CD4-positive, alpha-beta T cell (primary cell): ENCODE results near the gene SKIDA1. TPM values are rescaled to one million over a fixed set of nuclear protein-coding genes. Genes with fewer than 3 reads are reported as not detected.

Source experiments
- ATAC-seq: fragments of 200-7000 bp; cut with Tn5 transposase; one replicate; pipeline ENCODE4 v1.10.0; 2022; ENCODE audit warnings: mild to moderate bottlenecking; ENCODE audit not compliant: poor library complexity
- CTCF ChIA-PET: fragments of 350-600 bp; sonication (Branson Sonifier 250); formaldehyde crosslinking; loops from one replicate; lab custom pipeline; 2021; ENCODE audit warnings: antibody characterized with exemption, inconsistent platforms; lab: Charles Lee
- POLR2A ChIA-PET: fragments of 350-600 bp; sonication (Branson Sonifier 250); formaldehyde crosslinking; loops from one replicate; lab custom pipeline; 2021; ENCODE audit warnings: antibody characterized with exemption, inconsistent platforms; lab: Charles Lee
- DNase-seq, 14 experiments: peaks; one replicate each; pipeline ENCODE4 v3.0.0-alpha.2; 2013 to 2020; ENCODE audit warnings: mixed read lengths in 2 of 14
- H3K27ac ChIP-seq, 2 donors: one replicate each; pipeline versions ENCODE4 v1.5.1 to v1.7.0; 2013; ENCODE audit warnings: low read length in 2 of 2, low read depth in 1 of 2, mild to moderate bottlenecking in 1 of 2
- H3K27me3 ChIP-seq, 2 experiments: 1 replicate in 1 of 2; 2 replicates in 1 of 2; pipeline versions ENCODE4 v1.6.1 to v1.7.0; 2013; ENCODE audit warnings: low read length in 2 of 2, control low read depth in 1 of 2, mild to moderate bottlenecking in 1 of 2, moderate library complexity in 1 of 2; ENCODE audit not compliant: insufficient read depth in 2 of 2, control insufficient read depth in 1 of 2
- H3K36me3 ChIP-seq: one replicate; pipeline ENCODE4 v1.6.1; 2013; ENCODE audit warnings: low read length, control low read depth; ENCODE audit not compliant: insufficient read depth
- H3K4me1 ChIP-seq: one replicate; pipeline ENCODE4 v1.6.1; 2013; ENCODE audit warnings: low read length, control low read depth; ENCODE audit not compliant: insufficient read depth
- H3K4me3 ChIP-seq: one replicate; pipeline ENCODE4 v1.5.1; 2013; ENCODE audit warnings: mild to moderate bottlenecking, low read length, moderate library complexity
- H3K9me3 ChIP-seq, 2 experiments: 1 replicate in 1 of 2; 2 replicates in 1 of 2; pipeline versions ENCODE4 v1.6.1 to v1.7.0; 2013; ENCODE audit warnings: low read length in 2 of 2, mild to moderate bottlenecking in 2 of 2, control low read depth in 1 of 2, moderate library complexity in 1 of 2; ENCODE audit not compliant: control insufficient read depth in 1 of 2, insufficient read depth in 1 of 2
- H3K27ac Mint-ChIP-seq: one replicate; pipeline ENCODE4 v1.8.0; 2020; ENCODE audit warnings: mixed read lengths
- H3K27me3 Mint-ChIP-seq: one replicate; pipeline ENCODE4 v1.8.0; 2021; ENCODE audit warnings: mixed read lengths
- H3K36me3 Mint-ChIP-seq: one replicate; pipeline ENCODE4 v1.8.0; 2021; ENCODE audit warnings: low read depth, mixed read lengths
- H3K4me1 Mint-ChIP-seq: one replicate; pipeline ENCODE4 v1.8.0; 2021; ENCODE audit warnings: low read depth, mixed read lengths
- H3K4me3 Mint-ChIP-seq: one replicate; pipeline ENCODE4 v1.8.0; 2020; ENCODE audit warnings: mild to moderate bottlenecking, mixed read lengths
- H3K9me3 Mint-ChIP-seq: one replicate; pipeline ENCODE4 v1.8.0; 2020; ENCODE audit warnings: mixed read lengths
- CTCF ChIP-seq: fragments of 200-600 bp; IDR thresholded peaks from one replicate; pipeline ENCODE4 v1.8.0; 2022; ENCODE audit warnings: antibody characterized with exemption, mild to moderate bottlenecking
- intact Hi-C, 2 experiments: fragments of 100-400 bp; cut with DNase I in 1 of 2; cut with micrococcal nuclease in 1 of 2; formaldehyde crosslinking; loops; one replicate each; pipeline versions ENCODE4 v1.15.1 to v1.9.0; 2023 to 2025; cut with DNase I, micrococcal nuclease
- total RNA-seq, 174 experiments: library from RNA in 2 of 174; stranded (reverse) in 2 of 174; gene quantifications; one replicate each; pipeline ENCODE4 v1.2.3 and lab custom pipeline; 2021 to 2026

Gene SKIDA1
- total RNA-seq, 2 experiments from 2014 or later, result 0.22 to 0.25 TPM

DNA sequence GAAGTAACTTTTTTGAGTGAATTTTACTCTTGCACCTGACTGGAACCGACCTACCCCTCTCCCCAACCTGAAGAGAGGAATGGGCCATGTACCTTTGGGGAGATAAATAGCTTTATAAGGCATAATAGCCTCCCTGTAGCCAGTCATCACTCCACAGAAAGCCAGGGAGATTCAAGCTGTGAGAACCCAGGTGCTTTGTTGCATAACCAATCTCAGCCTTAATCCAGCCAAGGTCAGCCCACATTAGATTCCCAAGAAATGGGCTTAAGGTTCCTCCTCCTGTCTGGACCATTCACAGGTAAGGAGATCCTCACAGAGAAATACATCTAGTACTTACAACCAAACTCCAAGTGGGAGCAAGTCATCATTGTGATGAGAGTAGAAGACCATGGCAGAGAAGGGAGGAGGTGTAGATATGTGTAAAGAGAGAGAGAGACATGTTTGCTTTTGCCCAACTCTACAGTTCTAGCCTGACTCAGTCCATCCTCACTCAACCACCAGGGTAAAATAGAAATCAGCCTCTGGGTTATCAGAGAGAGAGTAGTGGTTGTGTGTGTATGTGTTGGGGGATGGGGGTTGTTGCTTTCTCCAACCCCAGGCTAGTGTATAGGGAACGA, 23.6 kb downstream of the SKIDA1 start:
- peaks cover 18% of the 10 kb centered on the region for H3K4me1 Mint-ChIP-seq
- POLR2A ChIA-PET, result no interaction called here
- H3K27ac Mint-ChIP-seq, result no peak overlapping the region
- DNase-seq (no peak), ATAC-seq (no peak)
- Histone ChIP-seq H3K27ac (no peak overlapping the region), H3K4me3 (no peak overlapping the region), H3K9me3 (peaks cover 0 to 18% of the 10 kb centered on the region in 2 experiments), H3K27me3 (peaks cover 31 to 53% of the 10 kb centered on the region in 2 experiments), H3K4me1 (peaks cover 18% of the 10 kb centered on the region), H3K36me3 (no peaks in the 10 kb centered on the region)
- H3K9me3 Mint-ChIP-seq, result no peaks in the 10 kb centered on the region
- no peak overlapping the region for H3K4me3 Mint-ChIP-seq
- TF ChIP-seq CTCF, result no peak
- CTCF ChIA-PET, result no interaction called here
- H3K36me3 Mint-ChIP-seq, result no peaks in the 10 kb centered on the region
- peaks cover 55% of the 10 kb centered on the region for H3K27me3 Mint-ChIP-seq
- intact Hi-C loops, result loop anchor here in 1 of 2 experiments (2.0 kb wide), 1 partner anchor 13 kb away; no protein-coding TSS in a partner anchor

GRCh38 chr10:21501091-21501490, 24.4 kb downstream of the SKIDA1 start:
- Mint-ChIP-seq H3K4me1 (peaks cover 18% of the 10 kb centered on the region), H3K4me3 (peak overlapping the region; percentile 16), H3K27ac (no peak overlapping the region), H3K9me3 (no peaks in the 10 kb centered on the region), H3K36me3 (no peaks in the 10 kb centered on the region), H3K27me3 (peaks cover 57% of the 10 kb centered on the region)
- CTCF ChIA-PET, result no interaction called here
- Histone ChIP-seq H3K4me1 (peaks cover 23% of the 10 kb centered on the region), H3K4me3 (no peak overlapping the region), H3K27me3 (peaks cover 33 to 50% of the 10 kb centered on the region in 2 experiments), H3K9me3 (peaks cover 0 to 20% of the 10 kb centered on the region in 2 experiments), H3K27ac (no peak overlapping the region), H3K36me3 (no peaks in the 10 kb centered on the region)
- intact Hi-C loops, result loop anchor here in 1 of 2 experiments (2.0 kb wide), 1 partner anchor 14 kb away; no protein-coding TSS in a partner anchor
- no peak for TF ChIP-seq CTCF
- POLR2A ChIA-PET, result no interaction called here
- ATAC-seq (no peak), DNase-seq (no peak)

DNA sequence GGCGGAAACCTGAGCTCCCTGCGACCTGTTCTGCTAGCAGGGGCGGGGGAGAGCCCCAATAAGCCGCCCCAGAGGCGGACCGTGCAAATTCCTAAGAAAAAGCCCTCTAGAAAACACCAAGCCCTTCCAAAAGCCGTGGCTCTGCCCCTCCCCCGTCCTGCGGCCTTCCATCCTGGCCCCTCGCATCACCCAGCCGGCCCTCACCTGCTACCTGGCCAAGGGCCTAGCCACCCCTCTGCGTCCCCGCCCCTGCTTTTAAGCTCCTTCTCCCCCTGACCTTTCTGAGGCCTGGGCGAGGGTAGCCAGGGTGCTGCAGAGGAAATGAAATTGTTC, 24.9 kb downstream of the SKIDA1 start:
- H3K4me1 Mint-ChIP-seq, result peaks cover 20% of the 10 kb centered on the region
- no peak overlapping the region for H3K27ac Mint-ChIP-seq
- H3K36me3 Mint-ChIP-seq, result no peaks in the 10 kb centered on the region
- peaks cover 33 to 46% of the 10 kb centered on the region in 2 experiments for H3K27me3 ChIP-seq
- ChIA-PET CTCF (interaction anchor here (0.6 kb wide), 1 partner anchor 194 kb away, joined by 7 read pairs; no protein-coding TSS in a partner anchor), POLR2A (no interaction called here)
- peak in 1 of 14 experiments; percentile 26 for DNase-seq
- H3K36me3 ChIP-seq, result no peaks in the 10 kb centered on the region
- H3K4me3 ChIP-seq, result peak overlapping the region; percentile 2
- no peak overlapping the region for H3K27ac ChIP-seq
- H3K27me3 Mint-ChIP-seq, result peaks cover 53% of the 10 kb centered on the region
- peaks cover 0 to 20% of the 10 kb centered on the region in 2 experiments for H3K9me3 ChIP-seq
- no peak for TF ChIP-seq CTCF
- no peak overlapping the region for H3K4me3 Mint-ChIP-seq
- intact Hi-C loops, result loop anchor here in 1 of 2 experiments (2.0 kb wide), 1 partner anchor 14 kb away; no protein-coding TSS in a partner anchor
- peaks cover 27% of the 10 kb centered on the region for H3K4me1 ChIP-seq
- ATAC-seq, result no peak
- H3K9me3 Mint-ChIP-seq, result no peaks in the 10 kb centered on the region
